ENCODE data around the gene GPC5.

GRCh38 chr13:91506759-91507158, 108.3 kb downstream of the GPC5 start:
- no peak for TF ChIP-seq CTCF (IDR thresholded peaks at IDR 0.05; ENCODE audit: insufficient read depth, low read length, poor library complexity, severe bottlenecking)
- TF ChIP-seq EZH2phosphoT487 (conservative IDR thresholded peaks at IDR 0.05; ENCODE audit: low read length): no peak

Data from SU-DHL-6 (cell line).